Loucy (cell line): Measurements from ENCODE around the gene IFNA10.
"Not testable (repeated sequence)": the region's sequence is repeated elsewhere in the genome, so short reads cannot be mapped to it uniquely, and the experiment has no call there.

Experiments used
- EZH2phosphoT487 ChIP-seq: fragments of 200-600 bp; IDR thresholded peaks from 2 replicates; pipeline ENCODE4 v1.6.1; 2018; ENCODE audit warnings: antibody characterized with exemption, mild to moderate bottlenecking, moderate library complexity, borderline replicate concordance
- TF ChIP-seq, protein P1 (sequence below): fragments of 200-600 bp; sonication (generic); conservative IDR thresholded peaks from 2 replicates; pipeline ENCODE4 v1.5.1; 2014; ENCODE audit warnings: mild to moderate bottlenecking, antibody characterized with exemption, low read length

- TF ChIP-seq, protein P1, sequence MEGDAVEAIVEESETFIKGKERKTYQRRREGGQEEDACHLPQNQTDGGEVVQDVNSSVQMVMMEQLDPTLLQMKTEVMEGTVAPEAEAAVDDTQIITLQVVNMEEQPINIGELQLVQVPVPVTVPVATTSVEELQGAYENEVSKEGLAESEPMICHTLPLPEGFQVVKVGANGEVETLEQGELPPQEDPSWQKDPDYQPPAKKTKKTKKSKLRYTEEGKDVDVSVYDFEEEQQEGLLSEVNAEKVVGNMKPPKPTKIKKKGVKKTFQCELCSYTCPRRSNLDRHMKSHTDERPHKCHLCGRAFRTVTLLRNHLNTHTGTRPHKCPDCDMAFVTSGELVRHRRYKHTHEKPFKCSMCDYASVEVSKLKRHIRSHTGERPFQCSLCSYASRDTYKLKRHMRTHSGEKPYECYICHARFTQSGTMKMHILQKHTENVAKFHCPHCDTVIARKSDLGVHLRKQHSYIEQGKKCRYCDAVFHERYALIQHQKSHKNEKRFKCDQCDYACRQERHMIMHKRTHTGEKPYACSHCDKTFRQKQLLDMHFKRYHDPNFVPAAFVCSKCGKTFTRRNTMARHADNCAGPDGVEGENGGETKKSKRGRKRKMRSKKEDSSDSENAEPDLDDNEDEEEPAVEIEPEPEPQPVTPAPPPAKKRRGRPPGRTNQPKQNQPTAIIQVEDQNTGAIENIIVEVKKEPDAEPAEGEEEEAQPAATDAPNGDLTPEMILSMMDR: peak; percentile 61
- not testable (repeated sequence) for TF ChIP-seq EZH2phosphoT487
These were observed 6.7 kb upstream of the IFNA10 start for GRCh38 chr9:21213411-21214326.
